ENCODE measurements around the gene PRDX6.

- TF ChIP-seq, protein P1, sequence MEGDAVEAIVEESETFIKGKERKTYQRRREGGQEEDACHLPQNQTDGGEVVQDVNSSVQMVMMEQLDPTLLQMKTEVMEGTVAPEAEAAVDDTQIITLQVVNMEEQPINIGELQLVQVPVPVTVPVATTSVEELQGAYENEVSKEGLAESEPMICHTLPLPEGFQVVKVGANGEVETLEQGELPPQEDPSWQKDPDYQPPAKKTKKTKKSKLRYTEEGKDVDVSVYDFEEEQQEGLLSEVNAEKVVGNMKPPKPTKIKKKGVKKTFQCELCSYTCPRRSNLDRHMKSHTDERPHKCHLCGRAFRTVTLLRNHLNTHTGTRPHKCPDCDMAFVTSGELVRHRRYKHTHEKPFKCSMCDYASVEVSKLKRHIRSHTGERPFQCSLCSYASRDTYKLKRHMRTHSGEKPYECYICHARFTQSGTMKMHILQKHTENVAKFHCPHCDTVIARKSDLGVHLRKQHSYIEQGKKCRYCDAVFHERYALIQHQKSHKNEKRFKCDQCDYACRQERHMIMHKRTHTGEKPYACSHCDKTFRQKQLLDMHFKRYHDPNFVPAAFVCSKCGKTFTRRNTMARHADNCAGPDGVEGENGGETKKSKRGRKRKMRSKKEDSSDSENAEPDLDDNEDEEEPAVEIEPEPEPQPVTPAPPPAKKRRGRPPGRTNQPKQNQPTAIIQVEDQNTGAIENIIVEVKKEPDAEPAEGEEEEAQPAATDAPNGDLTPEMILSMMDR (conservative IDR thresholded peaks at IDR 0.05; ENCODE audit: low read length): no peak
- TF ChIP-seq EZH2phosphoT487 (IDR thresholded peaks at IDR 0.05; ENCODE audit: borderline replicate concordance, low read depth, low read length): no peak
These were observed 6.5 kb upstream of the PRDX6 start for GRCh38 chr1:173470608-173471007.

All from OCI-LY7 (cell line).